K562 (cell line): ENCODE measurements around the gene GABRQ. TPM values are rescaled to one million over a fixed set of nuclear protein-coding genes. Genes with fewer than 3 reads are reported as not detected.
A peak's percentile ranks its signal among the peaks of the same experiment; 100 is the strongest.

Source experiments
- ADNP ChIP-seq: fragments of 200-800 bp; sonication (Bioruptor generic); IDR thresholded peaks from 2 replicates; pipeline ENCODE4 v1.6.1; 2016; ENCODE audit warnings: missing genetic modification characterization, missing compliant biosample characterization
- C11orf30 ChIP-seq: fragments of 450-650 bp; IDR thresholded peaks from 2 replicates; pipeline ENCODE4 v1.6.1; 2016; ENCODE audit warnings: low read depth, mild to moderate bottlenecking
- MAFF ChIP-seq: IDR thresholded peaks from 2 replicates; pipeline ENCODE4 v1.6.1; 2012; ENCODE audit warnings: low read length, improper control_type of control experiment
- MAFG ChIP-seq: fragments of 450-650 bp; conservative IDR thresholded peaks from 2 replicates; pipeline ENCODE4 v1.6.1; 2016; ENCODE audit warnings: missing genetic modification characterization, missing compliant biosample characterization
- MAFK ChIP-seq: IDR thresholded peaks from 2 replicates; pipeline ENCODE4 v1.6.1; 2011; ENCODE audit warnings: low read length, improper control_type of control experiment
- MBD2 ChIP-seq: sonication (generic); IDR thresholded peaks from 2 replicates; pipeline ENCODE4 v1.6.1; 2016; ENCODE audit warnings: low read depth, borderline replicate concordance
- MEIS2 ChIP-seq: fragments of 450-650 bp; IDR thresholded peaks from 2 replicates; pipeline ENCODE4 v1.6.1; 2014; ENCODE audit warnings: mild to moderate bottlenecking; ENCODE audit not compliant: partially characterized antibody
- NFE2L1 ChIP-seq: fragments of 450-650 bp; IDR thresholded peaks from 2 replicates; pipeline ENCODE4 v1.6.1; 2016; ENCODE audit warnings: missing genetic modification characterization, low read depth, mild to moderate bottlenecking, missing compliant biosample characterization, moderate library complexity, borderline replicate concordance
- NFYB ChIP-seq: IDR thresholded peaks from 2 replicates; pipeline ENCODE4 v1.6.1; 2011; ENCODE audit warnings: mild to moderate bottlenecking, moderate library complexity; ENCODE audit not compliant: insufficient read length; ENCODE audit errors: extremely low read depth
- PHTF2 ChIP-seq: fragments of 250-450 bp; sonication (Bioruptor Pico); IDR thresholded peaks from 2 replicates; pipeline ENCODE4 v1.5.0; 2021; ENCODE audit warnings: mild to moderate bottlenecking
- PTTG1 ChIP-seq: fragments of 450-650 bp; IDR thresholded peaks from 2 replicates; pipeline ENCODE4 v1.6.1; 2016; ENCODE audit warnings: low read depth, mild to moderate bottlenecking, missing genetic modification characterization, missing compliant biosample characterization
- SAFB2 ChIP-seq: fragments of 200-400 bp; formaldehyde crosslinking; IDR thresholded peaks from 2 replicates; pipeline ENCODE4 v1.6.1; 2018; ENCODE audit warnings: borderline replicate concordance, low read length, low read depth, moderate library complexity; ENCODE audit not compliant: severe bottlenecking
- SP2 ChIP-seq: IDR thresholded peaks from 2 replicates; pipeline ENCODE4 v1.6.1; 2011; ENCODE audit warnings: mild to moderate bottlenecking, low read depth, low read length, moderate library complexity; ENCODE audit not compliant: poor library complexity, severe bottlenecking; ENCODE audit errors: extremely low read depth
- ZFP1 ChIP-seq: fragments of 450-650 bp; formaldehyde crosslinking; IDR thresholded peaks from 2 replicates; pipeline ENCODE4 v1.4.0; 2020; ENCODE audit warnings: mild to moderate bottlenecking, mixed read lengths
- ZNF253 ChIP-seq: fragments of 250-450 bp; sonication (Bioruptor Pico); conservative IDR thresholded peaks from 2 replicates; pipeline ENCODE4 v1.6.1; 2021; ENCODE audit warnings: mild to moderate bottlenecking
- ZNF778 ChIP-seq: fragments of 450-650 bp; formaldehyde crosslinking; IDR thresholded peaks from 2 replicates; pipeline ENCODE4 v1.4.0; 2020; ENCODE audit warnings: mild to moderate bottlenecking, moderate library complexity
- polyA plus RNA-seq, 8 experiments: library from polyadenylated mRNA; depleted of rRNA in 4 of 8; stranded (reverse) in 5 of 8; unstranded in 3 of 8; fragments of >200 nt; fragmentation: Nextera tagmentation in 2 of 8; fragmentation: Illumina TruSeq in 1 of 8; extraction: Ambion mirVana in 2 of 8; extraction: Trizol in 1 of 8; gene quantifications; 2 replicates each; pipeline versions ENCODE4 v1.2.1 to v1.2.3, GENCODE V29; 2011 to 2014; ENCODE audit warnings: inconsistent platforms in 1 of 8, missing spikeins in 1 of 8
- total RNA-seq, 7 experiments: library from RNA; depleted of rRNA in 6 of 7; stranded (reverse); fragments of >200 nt in 6 of 7; fragmentation: Illumina TruSeq in 2 of 7; extraction: Trizol in 2 of 7; gene quantifications; 2 replicates each; pipeline versions ENCODE4 v1.2.1 to v1.2.3, GENCODE V29; 2011 to 2021; ENCODE audit warnings: low replicate concordance in 1 of 7
- TF ChIP-seq, protein P1 (sequence below): fragments of 250-450 bp; sonication (Bioruptor Pico); IDR thresholded peaks from 2 replicates; pipeline ENCODE4 v1.5.0; 2021

GABRQ gene
- total and polyA plus RNA-seq, 9 of the 15 experiments (the other 6 are each of a cell fraction or from before 2014, with no cell fraction given), result 0.25 to 3.2 (median 1.8) TPM

DNA sequence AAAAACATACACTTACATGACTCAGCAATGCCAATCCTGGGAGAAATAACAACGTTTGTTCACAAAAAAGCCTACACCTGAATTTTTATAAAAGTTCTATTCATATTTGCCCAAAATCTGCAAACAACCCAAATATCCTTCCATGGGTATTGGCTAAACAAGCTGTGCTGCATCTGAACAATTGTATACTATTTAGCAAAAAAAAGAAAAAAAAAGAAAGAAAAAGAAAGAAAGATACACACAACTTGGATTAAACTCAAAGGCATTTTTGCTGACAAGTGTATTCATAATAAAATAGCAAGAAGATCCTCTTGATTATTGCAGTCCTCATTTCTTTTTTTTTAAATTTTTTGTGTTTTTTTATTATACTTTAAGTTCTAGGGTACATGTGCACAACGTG lies 36.4 kb downstream of the GABRQ start (continued):
- TF ChIP-seq ADNP (tag), result no peak
- peak; percentile 69 for TF ChIP-seq MAFG (tag)
- no peak for TF ChIP-seq MAFF
- peak; percentile 62 for TF ChIP-seq C11orf30
- TF ChIP-seq PTTG1 (tag), result no peak
- no peak for TF ChIP-seq SP2
- no peak for TF ChIP-seq PHTF2 (CRISPR knock-in tag)
- peak; percentile 17; the same call in 1 of the 2 replicates for TF ChIP-seq NFE2L1 (tag)
- TF ChIP-seq, protein P1, sequence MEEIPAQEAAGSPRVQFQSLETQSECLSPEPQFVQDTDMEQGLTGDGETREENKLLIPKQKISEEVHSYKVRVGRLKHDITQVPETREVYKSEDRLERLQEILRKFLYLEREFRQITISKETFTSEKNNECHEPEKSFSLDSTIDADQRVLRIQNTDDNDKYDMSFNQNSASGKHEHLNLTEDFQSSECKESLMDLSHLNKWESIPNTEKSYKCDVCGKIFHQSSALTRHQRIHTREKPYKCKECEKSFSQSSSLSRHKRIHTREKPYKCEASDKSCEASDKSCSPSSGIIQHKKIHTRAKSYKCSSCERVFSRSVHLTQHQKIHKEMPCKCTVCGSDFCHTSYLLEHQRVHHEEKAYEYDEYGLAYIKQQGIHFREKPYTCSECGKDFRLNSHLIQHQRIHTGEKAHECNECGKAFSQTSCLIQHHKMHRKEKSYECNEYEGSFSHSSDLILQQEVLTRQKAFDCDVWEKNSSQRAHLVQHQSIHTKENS (CRISPR knock-in tag), result no peak
- no peak for TF ChIP-seq ZNF778
- no peak for TF ChIP-seq NFYB
- no peak for TF ChIP-seq MEIS2
- no peak for TF ChIP-seq ZFP1 (CRISPR knock-in tag)
- TF ChIP-seq MBD2, result no peak
- no peak for TF ChIP-seq MAFK
- TF ChIP-seq ZNF253 (CRISPR knock-in tag), result no peak
- TF ChIP-seq SAFB2, result no peak
